T47D (cell line): Measurements from ENCODE around the gene ENTR1.

Source experiments
- DNase-seq, 2 experiments: peaks; one replicate each; pipeline versions ENCODE4 v3.0.0 to v3.0.0-alpha.2; 2011 to 2012; ENCODE audit warnings: low read depth in 1 of 2, low spot score in 1 of 2
- JUND ChIP-seq: IDR thresholded peaks from 2 replicates; pipeline ENCODE4 v1.6.1; 2012; ENCODE audit warnings: low read depth
- in situ Hi-C: cut with HindIII; loops from 2 replicates; pipeline ENCODE4 v1.10.0; 2016; ENCODE audit warnings: low sequenced_read_pairs, low pct_unique_long_range_greater_than_20kb

The ENTR1 gene

GRCh38 chr9:136381311-136381710 lies 29.1 kb downstream of the ENTR1 start:
- no peak for TF ChIP-seq JUND
- in situ Hi-C loops, result no loop called here
- DNase-seq, result no peak

- TF ChIP-seq JUND, result no peak
- DNase-seq, result no peak
- in situ Hi-C loops, result no loop called here
Measured at GRCh38 chr9:136380381-136380780, 30.0 kb downstream of the ENTR1 start.

GRCh38 chr9:136379891-136380290 lies 30.5 kb downstream of the ENTR1 start:
- in situ Hi-C loops, result no loop called here
- DNase-seq, result no peak
- no peak for TF ChIP-seq JUND

- TF ChIP-seq JUND, result no peak
- in situ Hi-C loops, result no loop called here
- no peak for DNase-seq
Measured at GRCh38 chr9:136379401-136379800, 31.0 kb downstream of the ENTR1 start.

DNA sequence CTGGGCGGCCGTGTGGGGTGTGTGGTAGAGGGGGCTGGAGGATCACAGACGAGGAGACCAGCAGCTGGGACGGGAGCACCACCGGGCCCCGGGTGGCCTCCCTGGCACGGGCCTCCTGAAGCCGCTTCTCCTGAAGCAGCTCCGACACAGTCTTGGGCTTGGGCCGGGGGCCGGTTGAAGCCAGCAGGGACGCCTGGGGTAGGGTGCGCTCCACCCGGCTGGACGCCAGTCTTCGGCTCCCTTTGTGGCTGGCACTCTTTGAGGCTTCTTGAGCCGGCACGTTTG lies 31.5 kb downstream of the ENTR1 start:
- DNase-seq, result no peak
- TF ChIP-seq JUND, result no peak
- in situ Hi-C loops, result no loop called here

DNA sequence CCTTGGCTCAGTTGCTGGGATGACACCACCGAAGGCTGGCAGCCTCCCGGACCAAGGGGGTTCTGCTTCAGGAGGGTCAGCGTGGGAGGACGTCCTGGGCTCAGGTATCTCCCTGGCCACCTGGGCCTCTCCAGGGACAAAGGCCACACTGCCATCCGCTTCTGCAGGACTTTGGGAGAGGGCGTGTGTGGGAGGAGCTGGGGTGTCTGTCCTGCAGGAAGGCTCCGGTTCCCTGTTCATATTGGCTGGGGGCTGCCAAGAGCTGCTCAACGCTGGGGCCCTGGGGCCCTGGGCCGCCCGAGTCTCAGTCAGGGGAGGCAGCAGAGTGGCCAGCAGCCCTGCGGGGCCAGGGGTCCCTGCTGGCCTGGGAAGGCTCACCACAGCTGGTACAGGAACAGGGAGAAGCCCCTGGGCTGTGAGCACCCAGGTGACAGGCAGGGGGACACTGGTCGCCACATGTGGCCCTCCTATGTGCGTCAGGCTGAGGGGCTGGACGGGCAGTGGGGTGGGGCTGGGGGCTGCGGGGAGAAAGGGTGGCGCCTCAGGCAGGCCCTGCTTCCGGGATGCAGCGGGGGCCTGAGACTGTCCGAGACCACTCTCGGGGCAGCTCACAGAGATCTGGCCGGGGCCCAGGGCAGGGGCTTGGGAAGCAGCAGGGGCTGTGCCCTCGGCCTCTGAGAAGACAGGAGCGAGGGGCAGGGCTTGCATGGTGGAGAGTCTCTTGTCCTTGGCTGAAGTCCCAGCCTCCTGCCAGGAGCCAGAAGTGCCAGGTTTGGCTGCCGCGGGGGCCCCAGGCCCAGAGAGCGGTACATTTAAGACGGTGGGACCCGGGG lies 32.0 kb downstream of the ENTR1 start:
- no peak for TF ChIP-seq JUND
- in situ Hi-C loops, result no loop called here
- no peak for DNase-seq

- TF ChIP-seq JUND, result no peak
- DNase-seq, result no peak
- in situ Hi-C loops, result no loop called here
Measured at GRCh38 chr9:136377341-136378169, 32.9 kb downstream of the ENTR1 start.

GRCh38 chr9:136376457-136376856 lies 34.0 kb downstream of the ENTR1 start:
- in situ Hi-C loops, result no loop called here
- TF ChIP-seq JUND, result no peak
- no peak for DNase-seq

DNA sequence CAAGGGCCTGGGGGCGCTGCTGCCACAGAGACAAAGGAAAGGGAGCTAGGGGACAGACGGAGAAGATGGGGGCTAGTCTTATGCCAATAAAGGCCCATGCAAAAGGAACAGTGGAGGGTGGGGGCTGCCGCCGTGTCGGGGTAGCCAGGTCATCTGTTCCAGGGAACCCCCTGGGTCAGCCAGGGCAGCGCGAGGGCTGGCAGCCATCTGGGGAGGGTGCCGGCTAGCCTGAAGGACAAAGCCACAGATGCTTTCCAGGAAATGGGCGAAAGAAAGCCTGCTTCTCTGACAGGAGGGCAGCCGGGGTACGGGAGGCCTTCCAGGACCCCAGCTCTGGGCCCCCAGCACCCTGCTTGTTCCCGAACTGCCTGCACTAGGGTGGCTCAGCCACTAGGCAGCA lies 35.3 kb downstream of the ENTR1 start:
- no peak for DNase-seq
- in situ Hi-C loops, result no loop called here
- TF ChIP-seq JUND, result no peak

DNA sequence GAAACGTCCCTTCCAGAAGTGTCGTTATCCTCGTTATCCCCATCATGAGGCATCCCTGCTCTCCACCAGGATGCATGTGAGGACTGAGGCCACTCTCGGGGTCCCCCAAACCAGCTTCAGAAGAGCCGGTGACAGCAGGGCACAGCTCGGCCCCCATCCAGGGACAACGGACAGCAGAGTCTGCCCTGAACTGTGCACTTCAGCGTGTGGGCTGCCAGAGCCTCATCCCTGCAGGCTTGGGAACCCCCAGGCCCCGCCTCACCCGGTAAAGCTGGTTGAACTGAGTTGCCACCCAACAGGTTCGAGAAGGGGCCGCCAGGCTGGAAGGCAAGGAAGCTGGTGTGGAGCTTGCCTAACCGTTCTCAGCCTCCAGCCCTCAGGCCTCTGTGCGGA lies 36.2 kb downstream of the ENTR1 start:
- TF ChIP-seq JUND, result no peak
- peak in 1 of 2 experiments; percentile 80 for DNase-seq
- in situ Hi-C loops, result no loop called here

DNA sequence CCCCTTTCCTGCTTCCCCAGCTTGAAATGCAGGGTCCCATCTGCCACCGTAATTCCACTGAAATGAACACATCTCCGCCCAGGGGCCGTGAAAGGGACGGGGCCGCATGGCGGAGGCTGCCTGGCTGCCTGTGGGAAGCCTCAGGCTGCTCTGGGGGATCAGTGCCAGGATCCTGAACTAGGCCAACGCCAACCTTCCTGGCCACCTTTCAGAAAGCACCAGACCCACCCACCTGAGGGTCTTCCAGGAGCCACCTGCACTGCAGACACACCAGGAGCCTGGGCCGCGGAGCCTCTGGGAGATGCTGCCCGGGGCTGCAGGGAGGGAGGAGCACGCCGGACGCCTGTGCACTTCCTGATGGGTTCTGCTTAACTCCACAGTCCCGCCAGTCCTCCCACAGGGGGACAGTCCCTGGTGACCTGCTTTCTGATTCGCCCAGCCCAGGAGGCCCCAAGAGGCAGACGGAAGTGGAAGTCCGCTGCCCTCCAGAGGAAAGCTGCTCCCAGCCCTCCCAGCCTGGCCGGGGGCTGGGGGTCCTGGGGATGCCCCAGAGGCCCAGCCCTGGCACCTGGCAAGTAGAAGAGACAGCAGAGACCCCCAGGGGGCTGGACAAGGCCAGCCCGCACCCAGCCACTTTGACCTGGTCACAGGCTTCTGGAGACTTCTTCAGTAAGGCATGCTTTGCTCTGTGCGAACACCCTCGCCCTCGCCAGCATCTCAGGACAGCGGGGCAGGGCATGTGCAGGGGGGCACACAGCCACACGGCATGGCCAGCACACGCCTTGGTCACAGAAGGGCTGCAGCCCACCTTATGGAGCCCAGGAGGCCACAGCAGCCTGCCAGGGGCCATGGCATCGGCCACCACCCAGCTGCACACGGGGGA lies 36.9 kb downstream of the ENTR1 start, which contains the start of gene CARD9:
TSS of gene CARD9 (minus strand) at position 370 of the 883 bp plus-strand sequence. CDS start 1,591 bp downstream, outside the sequence.
- no peak for TF ChIP-seq JUND
- in situ Hi-C loops, result no loop called here
- no peak for DNase-seq

GRCh38 chr9:136372561-136373299 lies 37.7 kb downstream of the ENTR1 start:
- TF ChIP-seq JUND, result no peak
- in situ Hi-C loops, result no loop called here
- peak; percentile 96 for DNase-seq
